NCI-H82 treated with DMSO at 0.1 percent for 48 hours (cell line): Measurements from ENCODE around the gene S100B.
A peak's percentile ranks its signal among the peaks of the same experiment; 100 is the strongest.
"Not testable (repeated sequence)": the region's sequence is repeated elsewhere in the genome, so short reads cannot be mapped to it uniquely, and the experiment has no call there.

ENCODE experiments used
- DNase-seq: peaks from one replicate; lab custom pipeline; 2025; ENCODE audit not compliant: unreplicated experiment; lab: John Stamatoyannopoulos, UW

Gene S100B

GRCh38 chr21:46604975-46605766 lies at the start of gene S100B:
Gene S100B, minus strand, starts transcription at chr21:46605082. Its CDS starts 2,667 bp downstream, at chr21:46602415.
- no peak for DNase-seq

GRCh38 chr21:46651121-46651520 lies 46.2 kb upstream of the S100B start:
- DNase-seq: no peak

- DNase-seq: no peak
Observed at GRCh38 chr21:46650476-46651098, 45.7 kb upstream of the S100B start.

GRCh38 chr21:46649356-46649755 lies 44.5 kb upstream of the S100B start:
- DNase-seq: no peak

- no peak for DNase-seq
Observed at GRCh38 chr21:46648539-46648938, 43.7 kb upstream of the S100B start.

- DNase-seq: no peak
Observed at GRCh38 chr21:46646541-46647154, 41.8 kb upstream of the S100B start.

- no peak for DNase-seq
Observed at GRCh38 chr21:46645840-46646239, 41.0 kb upstream of the S100B start.

- DNase-seq: no peak
Observed at GRCh38 chr21:46643379-46644177, 38.7 kb upstream of the S100B start.

GRCh38 chr21:46641656-46642055 lies 36.8 kb upstream of the S100B start:
- DNase-seq: no peak

- no peak for DNase-seq
Observed at GRCh38 chr21:46639489-46640386, 34.9 kb upstream of the S100B start.

- DNase-seq: no peak
Observed at GRCh38 chr21:46637952-46638746, 33.3 kb upstream of the S100B start.

- no peak for DNase-seq
Observed at GRCh38 chr21:46636550-46637285, 31.8 kb upstream of the S100B start.

- DNase-seq: no peak
Observed at GRCh38 chr21:46636181-46636512, 31.3 kb upstream of the S100B start.

GRCh38 chr21:46635324-46636180 lies 30.7 kb upstream of the S100B start, which contains the start of gene PRMT2:
Gene PRMT2, plus strand, starts transcription at chr21:46635674. Its CDS starts 1,278 bp downstream, at chr21:46636952.
- DNase-seq: peak; percentile 85

- DNase-seq: peak; percentile 28
Observed at GRCh38 chr21:46634966-46635323, 30.1 kb upstream of the S100B start.

- DNase-seq: no peak
Observed at GRCh38 chr21:46634427-46634826, 29.5 kb upstream of the S100B start.

- DNase-seq: no peak
Observed at GRCh38 chr21:46633566-46633965, 28.7 kb upstream of the S100B start.

- not testable (repeated sequence) for DNase-seq
Observed at GRCh38 chr21:46630915-46631314, 26.0 kb upstream of the S100B start.
